ENCODE data around the gene GPR137. TPM values are rescaled to one million over a fixed set of nuclear protein-coding genes. Genes with fewer than 3 reads are reported as not detected.

The GPR137 gene
- total RNA-seq, 1 donor from 2014 or later = 55.9 TPM

- Mint-ChIP-seq H3K27ac (ENCODE audit: unreplicated experiment) (no peak overlapping the region), H3K9me3 (no peaks in the 10 kb centered on the region), H3K4me3 (peak overlapping the region; percentile 90), H3K4me1 (peaks cover 29% of the 10 kb centered on the region), H3K36me3 (ENCODE audit: low read depth) (no peaks in the 10 kb centered on the region), H3K27me3 (ENCODE audit: low read depth) (peaks cover 50% of the 10 kb centered on the region)
- no peak for TF ChIP-seq CTCF (conservative IDR thresholded peaks at IDR 0.05)
- no peak for DNase-seq (ENCODE audit: low read depth, low spot score)
These were observed 18.3 kb downstream of the GPR137 start for GRCh38 chr11:64304032-64304315.

DNA sequence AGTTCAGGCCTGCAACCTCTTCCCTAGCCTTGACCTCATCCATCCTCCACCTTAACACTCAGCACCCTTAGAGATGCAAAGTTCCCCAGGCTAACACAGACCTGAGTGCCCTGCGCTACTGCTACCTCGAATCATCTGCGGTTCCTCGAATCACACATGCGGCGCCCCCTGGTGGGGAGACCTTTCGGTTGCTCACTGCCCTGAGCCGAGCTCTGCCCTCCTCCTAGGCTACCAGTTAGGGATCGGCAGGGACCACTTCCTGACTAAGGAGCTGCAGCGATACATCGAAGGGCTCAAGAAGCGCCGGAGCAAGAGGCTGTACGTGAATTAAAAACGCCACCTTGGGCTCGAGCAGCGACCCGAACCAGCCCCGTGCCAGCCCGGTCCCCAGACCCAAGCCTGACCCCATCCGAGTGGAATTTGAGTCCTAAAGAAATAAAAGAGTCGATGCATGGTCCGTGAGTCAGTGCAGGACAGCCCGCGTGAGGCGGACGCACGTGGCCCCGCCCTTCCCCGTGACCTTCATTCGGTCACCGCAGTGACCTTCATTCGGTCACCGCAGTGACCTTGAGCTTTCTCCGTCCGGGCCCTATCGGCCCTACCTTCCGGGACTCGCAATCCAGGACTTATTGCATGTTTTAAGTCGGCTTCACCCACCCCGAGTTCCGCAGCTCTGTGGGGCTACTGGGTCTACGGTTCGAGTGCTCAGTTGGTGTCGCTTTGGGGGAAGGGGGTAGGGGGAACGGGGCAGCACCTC lies 18.8 kb downstream of the GPR137 start:
- DNase-seq (ENCODE audit: low read depth, low spot score) = peak; percentile 98
- peak overlapping the region; percentile 94 for H3K27ac Mint-ChIP-seq (ENCODE audit: unreplicated experiment)
- H3K27me3 Mint-ChIP-seq (ENCODE audit: low read depth) = peaks cover 45% of the 10 kb centered on the region
- H3K4me3 Mint-ChIP-seq = peak overlapping the region; percentile 90
- peak; percentile 93 for TF ChIP-seq CTCF (conservative IDR thresholded peaks at IDR 0.05)
- H3K36me3 Mint-ChIP-seq (ENCODE audit: low read depth) = no peaks in the 10 kb centered on the region
- H3K9me3 Mint-ChIP-seq = no peaks in the 10 kb centered on the region
- H3K4me1 Mint-ChIP-seq = peaks cover 29% of the 10 kb centered on the region

- peaks cover 29% of the 10 kb centered on the region for H3K4me1 Mint-ChIP-seq
- peak within 1 kb of the TSS; percentile 96 for H3K27ac Mint-ChIP-seq (ENCODE audit: unreplicated experiment)
- H3K4me3 Mint-ChIP-seq = peak within 1 kb of the TSS; percentile 98
- TF ChIP-seq CTCF (conservative IDR thresholded peaks at IDR 0.05) = no peak
- DNase-seq (ENCODE audit: low read depth, low spot score) = peak; percentile 99
- H3K36me3 Mint-ChIP-seq (ENCODE audit: low read depth) = no peaks in the 10 kb centered on the region
- H3K9me3 Mint-ChIP-seq = no peaks in the 10 kb centered on the region
- H3K27me3 Mint-ChIP-seq (ENCODE audit: low read depth) = peaks cover 38% of the 10 kb centered on the region
These were observed 19.5 kb downstream of the GPR137 start, which contains the start of gene ESRRA for GRCh38 chr11:64305075-64305690. ESRRA (plus strand) TSS chr11:64305524; CDS start chr11:64307180, 1,656 bp downstream.

DNA sequence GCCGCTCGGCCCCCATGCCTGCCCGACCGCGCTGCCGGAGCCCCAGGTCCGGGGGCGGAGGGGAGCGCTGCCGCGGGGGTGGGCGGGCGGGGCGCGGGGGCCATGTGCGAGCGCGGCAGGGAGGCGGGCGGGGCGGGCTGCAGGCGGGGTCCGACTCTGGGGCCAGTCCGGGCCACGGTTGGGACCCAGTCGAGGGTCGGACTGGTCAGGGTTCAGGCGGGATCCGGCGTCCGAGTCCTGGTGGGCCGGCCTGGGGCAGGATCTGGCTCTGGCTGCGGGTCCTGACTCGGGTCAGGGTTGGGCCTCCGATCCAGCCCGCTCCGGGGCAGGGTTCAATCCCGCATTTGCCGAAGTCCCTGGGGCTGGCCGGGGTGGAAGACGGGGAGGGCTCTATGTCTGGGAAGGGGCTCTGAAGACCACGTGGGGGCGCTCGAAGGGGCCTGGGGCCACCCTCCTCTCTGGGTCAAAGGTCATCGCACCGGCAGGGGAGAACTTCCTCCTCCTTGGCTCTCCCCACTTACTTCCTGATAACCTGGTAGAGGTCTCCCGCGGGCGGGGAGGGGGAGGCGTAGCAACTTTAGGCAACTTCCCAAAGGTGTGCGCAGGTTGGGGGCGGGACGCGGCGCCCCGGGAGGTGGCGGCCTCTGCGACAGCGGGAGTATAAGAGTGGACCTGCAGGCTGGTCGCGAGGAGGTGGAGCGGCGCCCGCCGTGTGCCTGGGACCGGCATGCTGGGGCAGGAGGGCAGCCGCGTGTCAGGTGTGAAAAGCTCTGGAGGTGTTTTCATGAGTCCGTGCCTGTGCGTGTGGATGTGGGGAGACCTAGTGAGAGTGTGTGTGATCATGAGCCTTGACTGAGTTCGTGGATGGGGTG lies 20.3 kb downstream of the GPR137 start:
- H3K4me1 Mint-ChIP-seq = peaks cover 25% of the 10 kb centered on the region
- peak; percentile 60 for DNase-seq (ENCODE audit: low read depth, low spot score)
- H3K27ac Mint-ChIP-seq (ENCODE audit: unreplicated experiment) = peak overlapping the region; percentile 96
- H3K4me3 Mint-ChIP-seq = peak overlapping the region; percentile 98
- TF ChIP-seq CTCF (conservative IDR thresholded peaks at IDR 0.05) = peak; percentile 55
- H3K36me3 Mint-ChIP-seq (ENCODE audit: low read depth) = no peaks in the 10 kb centered on the region
- no peaks in the 10 kb centered on the region for H3K9me3 Mint-ChIP-seq
- H3K27me3 Mint-ChIP-seq (ENCODE audit: low read depth) = peaks cover 31% of the 10 kb centered on the region

DNA sequence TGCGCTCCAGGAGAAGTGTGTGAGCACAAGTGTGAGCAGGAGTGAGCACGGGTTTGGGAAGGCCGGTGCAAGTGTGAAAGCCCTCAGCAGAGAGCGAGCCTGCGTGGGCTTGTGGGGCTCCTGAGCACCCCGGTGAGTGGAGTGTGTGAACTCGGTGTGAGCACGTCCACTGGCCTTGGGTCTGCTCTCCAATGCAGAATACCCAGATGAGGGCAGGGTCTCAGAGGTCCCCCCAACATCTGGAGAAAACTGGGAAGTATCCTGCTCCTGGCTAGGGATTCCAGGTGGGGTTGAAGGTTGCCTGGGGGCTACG lies 20.9 kb downstream of the GPR137 start:
- peak overlapping the region; percentile 98 for H3K4me3 Mint-ChIP-seq
- peak overlapping the region; percentile 96 for H3K27ac Mint-ChIP-seq (ENCODE audit: unreplicated experiment)
- peaks cover 25% of the 10 kb centered on the region for H3K27me3 Mint-ChIP-seq (ENCODE audit: low read depth)
- no peak for TF ChIP-seq CTCF (conservative IDR thresholded peaks at IDR 0.05)
- no peak for DNase-seq (ENCODE audit: low read depth, low spot score)
- no peaks in the 10 kb centered on the region for H3K36me3 Mint-ChIP-seq (ENCODE audit: low read depth)
- no peaks in the 10 kb centered on the region for H3K9me3 Mint-ChIP-seq
- H3K4me1 Mint-ChIP-seq = peaks cover 26% of the 10 kb centered on the region

Measured in neural crest cell (in vitro differentiated cells).